Measurements from ENCODE around the gene FHIT.

Gene FHIT

DNA sequence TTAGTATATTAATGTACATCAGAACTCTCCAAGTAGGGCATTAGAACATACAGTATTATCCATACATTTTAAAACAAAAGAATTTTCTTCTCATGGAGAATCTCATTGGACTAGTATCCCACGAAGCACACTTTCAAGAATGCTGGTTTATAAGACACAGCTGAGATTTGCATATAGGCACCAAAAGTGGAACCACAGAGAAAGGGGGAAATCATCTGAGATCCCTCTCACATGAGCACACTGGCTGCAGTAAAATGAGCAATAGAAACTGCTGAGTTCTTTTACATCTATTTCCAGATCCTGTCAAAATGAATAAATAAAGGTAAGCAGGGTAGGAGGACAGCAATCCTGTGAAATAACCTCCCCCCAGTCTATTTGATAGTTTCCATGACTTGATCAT is 665.3 kb downstream of the FHIT start:
- H3K27ac ChIP-seq (ENCODE audit: low read depth, low read length) = no peak overlapping the region

DNA sequence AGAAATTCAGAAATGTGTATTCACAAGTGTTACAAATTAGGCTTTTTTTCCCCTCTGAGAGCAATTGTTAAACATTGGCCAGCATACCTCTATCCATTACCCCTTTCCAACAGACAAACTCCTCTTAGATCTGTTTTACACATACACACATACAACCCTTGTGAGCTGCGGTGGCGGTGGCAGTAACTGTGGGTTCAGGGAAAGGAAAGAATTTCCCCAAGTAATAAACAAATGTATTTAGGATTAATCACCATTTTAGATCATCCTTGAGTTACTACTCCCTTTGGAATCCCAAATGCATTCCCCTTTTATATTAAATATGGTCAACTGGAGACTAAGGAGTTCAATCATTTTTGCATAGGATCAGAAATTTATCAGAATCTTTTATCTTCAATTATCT is 667.0 kb downstream of the FHIT start:
- no peaks in the 10 kb centered on the region for H3K36me3 ChIP-seq (ENCODE audit: control insufficient read depth, insufficient read depth, low read length)
- H3K9ac ChIP-seq (ENCODE audit: low read length) = no peak overlapping the region
- H3K4me1 ChIP-seq (ENCODE audit: control insufficient read depth, insufficient read depth, low read length) = peaks cover 19% of the 10 kb centered on the region; the same call in 1 of the 2 replicates
- no peak overlapping the region for H3K27ac ChIP-seq (ENCODE audit: low read depth, low read length)
- peaks cover 3% of the 10 kb centered on the region; the same call in 1 of the 2 replicates for H3K9me3 ChIP-seq (ENCODE audit: control insufficient read depth, insufficient read depth, low read depth, low read length)
- no peak overlapping the region for H3K4me3 ChIP-seq (ENCODE audit: low read depth, low read length)
- H3K27me3 ChIP-seq (ENCODE audit: control insufficient read depth, insufficient read depth, low read length) = no peaks in the 10 kb centered on the region

More for the DNA sequence above, 665.3 kb downstream of the FHIT start:
- Histone ChIP-seq H3K4me1 (ENCODE audit: control insufficient read depth, insufficient read depth, low read length) (peaks cover 16% of the 10 kb centered on the region; the same call in 1 of the 2 replicates), H3K27me3 (ENCODE audit: control insufficient read depth, insufficient read depth, low read length) (no peaks in the 10 kb centered on the region), H3K4me3 (ENCODE audit: low read depth, low read length) (no peak overlapping the region), H3K36me3 (ENCODE audit: control insufficient read depth, insufficient read depth, low read length) (no peaks in the 10 kb centered on the region), H3K9me3 (ENCODE audit: control insufficient read depth, insufficient read depth, low read depth, low read length) (peaks cover 3% of the 10 kb centered on the region; the same call in 1 of the 2 replicates), H3K9ac (ENCODE audit: low read length) (no peak overlapping the region)

DNA sequence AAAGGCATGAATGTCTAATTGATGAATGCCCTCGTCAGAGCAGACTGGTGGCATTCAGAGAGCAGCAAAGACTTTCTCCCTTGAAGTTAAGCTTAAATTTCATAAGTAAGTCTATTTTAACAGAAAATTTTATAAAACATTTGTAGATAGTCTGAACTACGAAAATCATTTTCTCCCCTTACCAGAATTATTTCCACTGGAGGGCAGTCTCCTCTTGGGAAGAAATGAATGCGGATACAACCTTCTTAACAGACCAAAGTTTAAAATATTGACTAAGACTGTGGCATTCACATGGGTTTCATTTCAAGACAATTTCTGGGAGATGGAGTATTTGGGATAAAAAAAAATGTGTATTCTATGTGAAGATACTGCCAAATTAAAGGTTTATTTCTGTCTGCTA is 669.0 kb downstream of the FHIT start:
- H3K27me3 ChIP-seq (ENCODE audit: control insufficient read depth, insufficient read depth, low read length) = no peaks in the 10 kb centered on the region
- H3K36me3 ChIP-seq (ENCODE audit: control insufficient read depth, insufficient read depth, low read length) = no peaks in the 10 kb centered on the region
- H3K4me3 ChIP-seq (ENCODE audit: low read depth, low read length) = no peak overlapping the region
- H3K9ac ChIP-seq (ENCODE audit: low read length) = no peak overlapping the region
- H3K9me3 ChIP-seq (ENCODE audit: control insufficient read depth, insufficient read depth, low read depth, low read length) = peaks cover 3% of the 10 kb centered on the region; the same call in 1 of the 2 replicates
- H3K27ac ChIP-seq (ENCODE audit: low read depth, low read length) = peak overlapping the region; percentile 8; the same call in 1 of the 2 replicates
- H3K4me1 ChIP-seq (ENCODE audit: control insufficient read depth, insufficient read depth, low read length) = peaks cover 9% of the 10 kb centered on the region; the same call in 1 of the 2 replicates

DNA sequence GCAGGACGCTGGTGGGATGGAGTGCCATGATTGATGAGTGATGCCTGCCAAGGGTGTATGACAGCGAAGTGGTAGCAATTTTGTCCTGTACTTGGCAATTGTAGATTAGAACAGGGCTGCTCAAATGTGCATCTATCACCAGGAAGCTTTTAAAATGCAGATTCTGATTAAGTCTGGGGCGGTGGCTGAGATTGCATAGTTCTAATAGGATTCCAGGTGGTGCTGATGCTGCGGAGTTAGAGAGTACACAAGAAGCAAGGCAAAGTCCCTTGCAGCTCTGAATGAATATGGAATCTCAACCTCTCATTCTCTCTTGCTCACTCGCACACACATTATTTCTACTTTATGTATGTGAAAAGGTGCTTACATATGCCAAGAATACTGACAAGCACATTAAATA is 670.4 kb downstream of the FHIT start:
- Histone ChIP-seq H3K9ac (ENCODE audit: low read length) (no peak overlapping the region), H3K27ac (ENCODE audit: low read depth, low read length) (no peak overlapping the region), H3K36me3 (ENCODE audit: control insufficient read depth, insufficient read depth, low read length) (no peaks in the 10 kb centered on the region), H3K4me3 (ENCODE audit: low read depth, low read length) (no peak overlapping the region), H3K9me3 (ENCODE audit: control insufficient read depth, insufficient read depth, low read depth, low read length) (no peaks in the 10 kb centered on the region), H3K27me3 (ENCODE audit: control insufficient read depth, insufficient read depth, low read length) (no peaks in the 10 kb centered on the region), H3K4me1 (ENCODE audit: control insufficient read depth, insufficient read depth, low read length) (peaks cover 9% of the 10 kb centered on the region; the same call in 1 of the 2 replicates)

DNA sequence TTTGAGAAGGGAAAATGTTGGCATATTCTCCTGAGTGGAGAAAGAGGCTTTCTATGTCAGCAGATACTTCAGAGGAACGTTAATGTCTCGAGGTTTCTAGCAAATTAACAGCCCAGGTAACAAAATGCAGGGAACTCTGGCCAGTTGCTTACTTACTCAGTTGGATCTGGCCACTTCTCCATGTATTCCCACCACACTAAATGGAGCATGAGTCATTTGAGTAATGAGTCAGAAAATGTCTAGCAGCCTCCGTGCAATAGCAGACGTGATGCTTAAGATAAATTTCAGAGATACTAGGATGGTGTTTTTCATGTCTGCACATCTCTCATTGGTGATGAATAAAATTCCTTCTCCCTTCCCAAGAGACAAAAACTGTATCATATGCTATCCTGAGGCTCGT is 671.5 kb downstream of the FHIT start:
- peaks cover 9% of the 10 kb centered on the region; the same call in 1 of the 2 replicates for H3K4me1 ChIP-seq (ENCODE audit: control insufficient read depth, insufficient read depth, low read length)
- no peaks in the 10 kb centered on the region for H3K27me3 ChIP-seq (ENCODE audit: control insufficient read depth, insufficient read depth, low read length)
- H3K9ac ChIP-seq (ENCODE audit: low read length) = no peak overlapping the region
- no peak overlapping the region for H3K4me3 ChIP-seq (ENCODE audit: low read depth, low read length)
- no peaks in the 10 kb centered on the region for H3K36me3 ChIP-seq (ENCODE audit: control insufficient read depth, insufficient read depth, low read length)
- H3K9me3 ChIP-seq (ENCODE audit: control insufficient read depth, insufficient read depth, low read depth, low read length) = no peaks in the 10 kb centered on the region
- no peak overlapping the region for H3K27ac ChIP-seq (ENCODE audit: low read depth, low read length)

DNA sequence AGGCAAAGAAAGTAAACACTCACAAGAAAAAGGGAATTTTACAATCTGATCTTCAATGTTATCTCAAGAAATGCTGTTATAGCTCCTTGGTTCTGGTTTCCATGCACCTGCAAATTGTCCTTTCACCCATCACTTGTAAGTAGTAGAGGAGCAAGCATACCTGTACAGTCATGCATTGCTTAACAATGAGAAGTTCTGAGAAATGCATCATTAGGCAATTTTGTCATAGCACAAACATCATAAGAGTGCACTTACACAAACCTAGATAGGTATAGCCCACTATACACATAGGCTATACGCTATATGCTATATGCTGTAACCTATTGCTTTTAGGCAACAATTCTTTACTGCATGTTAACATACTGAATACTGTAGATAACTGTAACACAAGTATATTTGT is 672.3 kb downstream of the FHIT start:
- Histone ChIP-seq H3K36me3 (ENCODE audit: control insufficient read depth, insufficient read depth, low read length) (no peaks in the 10 kb centered on the region), H3K9me3 (ENCODE audit: control insufficient read depth, insufficient read depth, low read depth, low read length) (no peaks in the 10 kb centered on the region), H3K27me3 (ENCODE audit: control insufficient read depth, insufficient read depth, low read length) (no peaks in the 10 kb centered on the region), H3K9ac (ENCODE audit: low read length) (no peak overlapping the region), H3K4me1 (ENCODE audit: control insufficient read depth, insufficient read depth, low read length) (peaks cover 13% of the 10 kb centered on the region; the same call in 1 of the 2 replicates), H3K4me3 (ENCODE audit: low read depth, low read length) (no peak overlapping the region), H3K27ac (ENCODE audit: low read depth, low read length) (no peak overlapping the region)

DNA sequence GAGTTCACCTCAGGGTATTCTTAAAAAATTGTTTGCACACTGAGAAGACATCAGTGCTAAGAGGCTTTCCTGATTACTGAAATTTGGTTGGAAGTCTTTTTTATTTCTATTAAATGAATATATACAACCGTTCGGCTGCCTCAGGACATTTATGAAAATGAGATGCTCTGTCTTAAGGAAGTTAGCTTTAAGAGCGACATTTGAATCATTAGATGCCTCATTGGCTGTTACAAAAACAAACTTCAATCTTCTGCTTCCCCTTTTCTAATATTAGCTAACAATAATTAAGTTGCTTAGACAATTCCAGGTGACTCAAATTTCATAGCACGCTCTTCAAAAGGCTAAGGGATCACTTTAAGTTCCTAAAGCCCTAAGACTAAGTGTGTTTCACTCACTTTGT is 673.7 kb downstream of the FHIT start:
- Histone ChIP-seq H3K4me1 (ENCODE audit: control insufficient read depth, insufficient read depth, low read length) (peaks cover 17% of the 10 kb centered on the region), H3K9me3 (ENCODE audit: control insufficient read depth, insufficient read depth, low read depth, low read length) (no peaks in the 10 kb centered on the region), H3K9ac (ENCODE audit: low read length) (no peak overlapping the region), H3K4me3 (ENCODE audit: low read depth, low read length) (no peak overlapping the region), H3K27me3 (ENCODE audit: control insufficient read depth, insufficient read depth, low read length) (no peaks in the 10 kb centered on the region), H3K36me3 (ENCODE audit: control insufficient read depth, insufficient read depth, low read length) (no peaks in the 10 kb centered on the region), H3K27ac (ENCODE audit: low read depth, low read length) (no peak overlapping the region)

DNA sequence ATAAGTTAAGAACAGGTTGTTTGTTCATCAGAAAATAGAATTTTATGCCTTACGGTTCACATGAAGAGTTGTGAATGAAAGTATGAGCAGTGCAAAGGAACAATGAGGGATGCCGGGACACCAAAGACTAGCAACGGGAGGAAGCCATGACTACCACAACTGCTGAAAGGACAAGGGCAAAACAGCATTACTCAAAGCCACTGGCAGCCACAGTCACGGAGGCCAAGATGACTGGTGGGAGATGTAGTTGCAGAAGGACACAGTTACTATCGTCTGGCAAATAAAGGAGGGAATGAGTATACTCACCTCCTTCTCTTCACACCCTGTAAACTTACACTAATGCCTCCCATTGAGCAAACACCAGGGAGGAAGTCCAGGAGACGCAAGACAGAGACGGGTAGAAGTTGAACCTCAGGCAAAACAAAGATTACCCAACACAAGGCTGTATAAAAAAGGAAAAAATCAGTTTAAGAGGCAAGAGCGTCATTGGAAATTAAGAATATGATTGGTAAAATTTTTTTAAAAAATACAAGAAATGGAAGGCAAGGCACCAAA is 675.5 kb downstream of the FHIT start:
- Histone ChIP-seq H3K27ac (ENCODE audit: low read depth, low read length) (no peak overlapping the region), H3K4me3 (ENCODE audit: low read depth, low read length) (no peak overlapping the region), H3K9ac (ENCODE audit: low read length) (no peak overlapping the region), H3K9me3 (ENCODE audit: control insufficient read depth, insufficient read depth, low read depth, low read length) (no peaks in the 10 kb centered on the region), H3K27me3 (ENCODE audit: control insufficient read depth, insufficient read depth, low read length) (no peaks in the 10 kb centered on the region), H3K36me3 (ENCODE audit: control insufficient read depth, insufficient read depth, low read length) (no peaks in the 10 kb centered on the region), H3K4me1 (ENCODE audit: control insufficient read depth, insufficient read depth, low read length) (peaks cover 22% of the 10 kb centered on the region)

DNA sequence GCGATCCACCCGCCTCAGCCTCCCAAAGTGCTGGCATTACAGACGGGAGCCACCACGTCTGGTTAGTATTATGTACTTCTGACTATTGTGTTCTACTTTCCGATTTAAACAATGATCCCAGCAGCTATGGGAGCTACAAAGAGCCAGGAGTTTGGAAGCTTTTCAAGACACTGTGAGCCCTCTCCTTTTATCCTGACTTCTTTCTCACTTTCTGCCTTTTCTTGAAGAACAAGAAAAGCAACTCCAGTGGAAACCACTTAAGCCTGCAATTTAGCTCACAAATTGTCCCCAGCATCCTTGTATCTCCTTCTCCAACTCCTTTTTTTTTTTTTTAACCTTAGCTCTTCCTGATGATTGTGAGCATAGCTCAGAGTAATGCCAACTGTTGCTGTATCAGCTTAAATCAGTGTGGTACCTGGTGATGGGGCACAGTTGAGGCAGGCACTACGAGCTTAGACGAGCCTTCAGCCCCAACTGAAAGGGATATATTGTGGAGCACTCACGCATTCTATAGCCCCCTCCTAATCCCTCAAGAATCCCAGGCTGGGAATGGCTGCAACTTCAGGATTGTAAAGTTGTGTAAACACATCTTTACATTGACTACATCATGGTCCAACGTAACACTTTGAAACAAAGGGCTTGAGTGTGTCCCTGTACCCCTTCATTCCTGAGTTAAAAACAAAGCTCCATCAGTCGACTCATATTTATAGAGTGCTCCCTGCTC is 677.0 kb downstream of the FHIT start:
- Histone ChIP-seq H3K9ac (ENCODE audit: low read length) (no peak overlapping the region), H3K4me3 (ENCODE audit: low read depth, low read length) (no peak overlapping the region), H3K27ac (ENCODE audit: low read depth, low read length) (no peak overlapping the region), H3K27me3 (ENCODE audit: control insufficient read depth, insufficient read depth, low read length) (no peaks in the 10 kb centered on the region), H3K9me3 (ENCODE audit: control insufficient read depth, insufficient read depth, low read depth, low read length) (no peaks in the 10 kb centered on the region), H3K36me3 (ENCODE audit: control insufficient read depth, insufficient read depth, low read length) (no peaks in the 10 kb centered on the region), H3K4me1 (ENCODE audit: control insufficient read depth, insufficient read depth, low read length) (peaks cover 20% of the 10 kb centered on the region)

DNA sequence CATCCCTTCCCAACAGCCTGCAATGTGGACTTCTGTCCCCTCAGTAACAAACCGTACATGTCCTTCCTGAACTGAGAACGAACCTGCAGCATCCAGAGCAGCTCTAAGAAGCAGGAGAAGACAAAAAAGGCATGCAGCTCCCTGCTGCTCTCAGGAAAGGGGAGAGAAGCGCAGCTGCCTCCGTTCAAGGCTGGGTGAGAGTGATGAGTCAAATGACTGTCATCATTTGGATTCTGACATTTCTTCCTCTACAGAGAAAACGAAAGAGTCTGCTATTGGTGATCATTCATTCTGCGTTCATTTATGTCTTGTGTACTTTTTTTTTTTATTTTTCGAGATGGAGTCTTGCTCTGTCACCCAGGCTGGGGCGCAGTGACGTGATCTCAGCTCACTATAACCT is 677.8 kb downstream of the FHIT start:
- H3K27me3 ChIP-seq (ENCODE audit: control insufficient read depth, insufficient read depth, low read length) = no peaks in the 10 kb centered on the region
- H3K4me1 ChIP-seq (ENCODE audit: control insufficient read depth, insufficient read depth, low read length) = peaks cover 20% of the 10 kb centered on the region
- H3K9ac ChIP-seq (ENCODE audit: low read length) = no peak overlapping the region
- H3K27ac ChIP-seq (ENCODE audit: low read depth, low read length) = no peak overlapping the region
- H3K9me3 ChIP-seq (ENCODE audit: control insufficient read depth, insufficient read depth, low read depth, low read length) = no peaks in the 10 kb centered on the region
- H3K36me3 ChIP-seq (ENCODE audit: control insufficient read depth, insufficient read depth, low read length) = no peaks in the 10 kb centered on the region
- H3K4me3 ChIP-seq (ENCODE audit: low read depth, low read length) = no peak overlapping the region

DNA sequence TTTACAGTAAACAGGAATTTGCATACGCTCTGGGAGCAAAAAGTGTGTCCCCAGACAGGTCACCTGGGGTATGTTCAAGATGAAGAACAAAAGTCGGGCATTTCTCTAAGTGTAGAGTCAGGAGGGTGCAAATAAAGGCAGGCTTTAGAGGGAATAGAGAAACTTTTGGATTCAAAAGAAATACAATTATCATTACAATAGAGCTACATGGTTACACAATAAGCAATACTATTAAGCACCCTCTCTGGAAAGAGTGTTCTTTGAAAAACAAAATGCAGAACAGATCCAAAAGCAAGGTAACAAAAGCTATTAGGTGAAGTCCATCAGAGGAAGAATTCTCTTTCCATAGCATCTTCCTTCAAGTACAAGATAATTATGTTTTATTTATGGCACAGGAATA is 679.7 kb downstream of the FHIT start:
- H3K27me3 ChIP-seq (ENCODE audit: control insufficient read depth, insufficient read depth, low read length) = no peaks in the 10 kb centered on the region
- no peak overlapping the region for H3K27ac ChIP-seq (ENCODE audit: low read depth, low read length)
- H3K36me3 ChIP-seq (ENCODE audit: control insufficient read depth, insufficient read depth, low read length) = no peaks in the 10 kb centered on the region
- H3K4me3 ChIP-seq (ENCODE audit: low read depth, low read length) = no peak overlapping the region
- peaks cover 20% of the 10 kb centered on the region for H3K4me1 ChIP-seq (ENCODE audit: control insufficient read depth, insufficient read depth, low read length)
- H3K9me3 ChIP-seq (ENCODE audit: control insufficient read depth, insufficient read depth, low read depth, low read length) = no peaks in the 10 kb centered on the region
- no peak overlapping the region for H3K9ac ChIP-seq (ENCODE audit: low read length)
